HEK293 (cell line): ENCODE data around the gene NINJ2.

Experiments
- CTCF ChIA-PET: fragments of 350-600 bp; formaldehyde crosslinking; extraction: SDS; loops from one replicate; lab custom pipeline; 2021; ENCODE audit warnings: antibody characterized with exemption; lab: Yijun Ruan, JAX
- POLR2A ChIA-PET: fragments of 300-600 bp; formaldehyde crosslinking; extraction: SDS; loops from one replicate; lab custom pipeline; 2020; ENCODE audit warnings: antibody characterized with exemption, inconsistent platforms; lab: Yijun Ruan, JAX
- H3K27ac ChIP-seq: fragments of 200-500 bp; sonication (Bioruptor generic); 2 replicates; pipeline ENCODE4 v1.5.1; 2014; ENCODE audit warnings: low read depth, low read length, control low read depth, inconsistent platforms; ENCODE audit errors: extremely low read depth
- H3K36me3 ChIP-seq, 2 experiments: fragments of 200-500 bp in 1 of 2; sonication (Bioruptor generic) in 1 of 2; 1 replicate in 1 of 2; 2 replicates in 1 of 2; pipeline ENCODE4 v1.5.1; 2014 to 2017; ENCODE audit warnings: inconsistent platforms in 2 of 2, low read length in 2 of 2; ENCODE audit not compliant: control insufficient read depth in 2 of 2, insufficient read depth in 1 of 2
- H3K4me1 ChIP-seq: fragments of 200-500 bp; sonication (Bioruptor generic); 2 replicates; pipeline ENCODE4 v1.5.1; 2014; ENCODE audit warnings: mild to moderate bottlenecking, low read length, inconsistent platforms; ENCODE audit not compliant: control insufficient read depth, insufficient read depth
- H3K4me3 ChIP-seq: 2 replicates; pipeline ENCODE4 v1.5.1; 2011; ENCODE audit warnings: low read depth, mild to moderate bottlenecking, control low read depth, low read length, moderate library complexity
- H3K9me3 ChIP-seq: fragments of 200-500 bp; sonication (Bioruptor generic); 2 replicates; pipeline ENCODE4 v1.5.1; 2014; ENCODE audit warnings: low read depth, low read length, inconsistent platforms; ENCODE audit not compliant: control insufficient read depth, insufficient read depth
- AEBP2 ChIP-seq: fragments of 450-650 bp; formaldehyde crosslinking; IDR thresholded peaks from 2 replicates; pipeline ENCODE4 v1.5.1; 2016; ENCODE audit warnings: missing biosample characterization, missing genetic modification characterization, borderline replicate concordance
- MYNN ChIP-seq: fragments of 450-650 bp; formaldehyde crosslinking; IDR thresholded peaks from 2 replicates; pipeline ENCODE4 v1.5.1; 2016; ENCODE audit warnings: missing biosample characterization, missing genetic modification characterization, borderline replicate concordance
- PRDM1 ChIP-seq: fragments of 450-650 bp; formaldehyde crosslinking; IDR thresholded peaks from 2 replicates; pipeline ENCODE4; 2016; ENCODE audit warnings: missing biosample characterization, missing genetic modification characterization
- SP3 ChIP-seq: fragments of 450-650 bp; formaldehyde crosslinking; IDR thresholded peaks from 2 replicates; pipeline ENCODE4 v1.5.1; 2016; ENCODE audit warnings: missing biosample characterization, missing genetic modification characterization
- SP7 ChIP-seq: fragments of 450-650 bp; formaldehyde crosslinking; IDR thresholded peaks from 2 replicates; pipeline ENCODE4 v1.5.1; 2016; ENCODE audit warnings: missing biosample characterization, missing genetic modification characterization
- ZBTB10 ChIP-seq: fragments of 450-650 bp; formaldehyde crosslinking; IDR thresholded peaks from 2 replicates; pipeline ENCODE4 v1.5.1; 2016; ENCODE audit warnings: missing biosample characterization, missing genetic modification characterization
- ZIC2 ChIP-seq: fragments of 450-650 bp; formaldehyde crosslinking; IDR thresholded peaks from 2 replicates; pipeline ENCODE4 v1.5.1; 2016; ENCODE audit warnings: missing biosample characterization, missing genetic modification characterization
- ZNF114 ChIP-seq: fragments of 450-650 bp; formaldehyde crosslinking; IDR thresholded peaks from 2 replicates; pipeline ENCODE4 v1.5.0; 2017; ENCODE audit warnings: missing biosample characterization, missing genetic modification characterization
- ZNF2 ChIP-seq: fragments of 450-650 bp; formaldehyde crosslinking; IDR thresholded peaks from 2 replicates; pipeline ENCODE4 v1.5.1; 2016; ENCODE audit warnings: missing biosample characterization, missing genetic modification characterization
- ZNF239 ChIP-seq: fragments of 450-650 bp; formaldehyde crosslinking; IDR thresholded peaks from 2 replicates; pipeline ENCODE4 v1.5.1; 2016; ENCODE audit warnings: missing biosample characterization, missing genetic modification characterization
- ZNF248 ChIP-seq: fragments of 450-650 bp; formaldehyde crosslinking; IDR thresholded peaks from 2 replicates; pipeline ENCODE4 v1.5.1; 2017; ENCODE audit warnings: missing biosample characterization, missing genetic modification characterization
- ZNF26 ChIP-seq: fragments of 450-650 bp; formaldehyde crosslinking; IDR thresholded peaks from 2 replicates; pipeline ENCODE4 v1.5.1; 2016; ENCODE audit warnings: missing biosample characterization, missing genetic modification characterization
- ZNF311 ChIP-seq: fragments of 450-650 bp; formaldehyde crosslinking; IDR thresholded peaks from 2 replicates; pipeline ENCODE4 v1.5.1; 2017; ENCODE audit warnings: missing biosample characterization, missing genetic modification characterization, borderline replicate concordance
- ZNF433 ChIP-seq: fragments of 450-650 bp; formaldehyde crosslinking; IDR thresholded peaks from 2 replicates; pipeline ENCODE4 v1.5.1; 2016; ENCODE audit warnings: missing biosample characterization, missing genetic modification characterization, low read depth
- ZNF488 ChIP-seq: fragments of 450-650 bp; formaldehyde crosslinking; IDR thresholded peaks from 2 replicates; pipeline ENCODE4 v1.5.1; 2016; ENCODE audit warnings: missing biosample characterization, missing genetic modification characterization
- ZNF521 ChIP-seq: fragments of 450-650 bp; formaldehyde crosslinking; IDR thresholded peaks from 2 replicates; pipeline ENCODE4 v1.5.1; 2017; ENCODE audit warnings: missing biosample characterization, mild to moderate bottlenecking, missing genetic modification characterization
- ZNF645 ChIP-seq: fragments of 450-650 bp; formaldehyde crosslinking; IDR thresholded peaks from 2 replicates; pipeline ENCODE4; 2016; ENCODE audit warnings: missing biosample characterization, missing genetic modification characterization
- ZNF785 ChIP-seq: fragments of 450-650 bp; formaldehyde crosslinking; IDR thresholded peaks from 2 replicates; pipeline ENCODE4 v1.5.1; 2016; ENCODE audit warnings: missing biosample characterization, missing genetic modification characterization
- ZSCAN30 ChIP-seq: fragments of 450-650 bp; IDR thresholded peaks from 2 replicates; pipeline ENCODE4 v1.5.1; 2018; ENCODE audit warnings: missing biosample characterization, mild to moderate bottlenecking, missing genetic modification characterization, moderate library complexity
- ZXDB ChIP-seq: fragments of 450-650 bp; formaldehyde crosslinking; IDR thresholded peaks from 2 replicates; pipeline ENCODE4 v1.5.1; 2016; ENCODE audit warnings: missing biosample characterization, missing genetic modification characterization
- TF ChIP-seq, protein P1 (sequence below): fragments of 450-650 bp; formaldehyde crosslinking; IDR thresholded peaks from 2 replicates; pipeline ENCODE4 v1.5.1; 2017; ENCODE audit warnings: missing biosample characterization, missing genetic modification characterization
- TF ChIP-seq, protein P2 (sequence below): fragments of 450-650 bp; formaldehyde crosslinking; IDR thresholded peaks from 2 replicates; pipeline ENCODE4 v1.5.1; 2016; ENCODE audit warnings: missing biosample characterization, missing genetic modification characterization
- TF ChIP-seq, protein P3 (sequence below): fragments of 450-650 bp; formaldehyde crosslinking; IDR thresholded peaks from 2 replicates; pipeline ENCODE4 v1.5.1; 2017; ENCODE audit warnings: missing biosample characterization, mild to moderate bottlenecking, missing genetic modification characterization, moderate library complexity

Gene NINJ2

DNA sequence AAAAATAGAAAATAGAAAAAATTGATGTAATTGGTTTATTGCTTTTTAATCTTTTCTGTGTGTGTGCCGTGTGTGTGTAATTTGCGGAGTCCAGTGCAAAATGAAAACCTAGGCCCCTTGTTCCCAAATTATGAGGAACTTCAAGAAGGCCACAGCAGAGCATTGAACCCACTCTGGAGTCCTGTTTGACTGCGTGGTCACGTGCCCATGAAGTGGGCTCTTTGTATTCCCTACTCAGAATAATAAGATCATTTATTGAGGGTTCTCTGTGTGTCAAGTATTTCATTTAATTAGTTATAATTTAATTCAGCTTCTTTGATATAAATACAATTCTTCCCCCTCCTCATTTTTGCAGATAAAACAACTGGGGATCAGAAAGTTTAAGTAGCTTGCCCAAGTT lies 12.3 kb upstream of the NINJ2 start:
- no peak overlapping the region for H3K27ac ChIP-seq
- CTCF ChIA-PET, result interaction anchor here (0.6 kb wide), 1 partner anchor 106 kb away, joined by 3 read pairs; no protein-coding TSS in a partner anchor
- H3K4me1 ChIP-seq, result no peaks in the 10 kb centered on the region
- TF ChIP-seq ZNF311 (tag by site-specific recombination) (no peak), MYNN (tag by site-specific recombination) (no peak), AEBP2 (no peak), ZIC2 (tag by site-specific recombination) (no peak), ZNF488 (no peak), ZSCAN30 (tag by site-specific recombination) (no peak), ZNF433 (tag by site-specific recombination) (no peak)
- H3K9me3 ChIP-seq, result no peaks in the 10 kb centered on the region
- POLR2A ChIA-PET, result no interaction called here
- no peak overlapping the region for H3K4me3 ChIP-seq
- no peaks in the 10 kb centered on the region for H3K36me3 ChIP-seq

DNA sequence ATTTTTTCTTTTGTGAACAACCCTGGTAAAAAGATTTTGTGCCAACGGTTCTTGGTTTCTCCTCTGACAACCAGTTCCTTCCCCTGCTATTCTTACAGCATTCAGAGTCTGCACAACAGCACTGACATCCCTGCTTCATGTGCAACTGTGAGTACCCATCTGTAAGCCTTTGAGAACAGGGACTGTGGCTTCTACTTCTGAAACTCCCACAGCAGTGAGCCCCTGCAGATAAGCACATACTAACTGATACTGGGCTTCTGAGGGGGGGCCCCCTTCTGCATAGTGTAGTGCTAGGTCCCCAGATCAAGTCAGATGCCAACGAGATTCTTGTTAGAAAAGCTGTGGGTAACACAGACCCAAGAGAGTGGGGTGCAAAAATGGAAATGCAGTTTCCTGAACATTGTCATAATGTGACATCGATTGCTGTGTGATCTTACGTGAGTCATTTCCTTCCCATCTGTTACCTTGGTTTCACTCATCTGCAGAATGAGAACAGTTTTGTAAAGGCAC lies 11.1 kb upstream of the NINJ2 start:
- POLR2A ChIA-PET, result no interaction called here
- Histone ChIP-seq H3K4me3 (no peak overlapping the region), H3K36me3 (no peaks in the 10 kb centered on the region), H3K27ac (no peak overlapping the region), H3K9me3 (no peaks in the 10 kb centered on the region), H3K4me1 (no peaks in the 10 kb centered on the region)
- CTCF ChIA-PET, result interaction anchor here (1.4 kb wide), 1 partner anchor 98 kb away, joined by 4 read pairs; no protein-coding TSS in a partner anchor
- TF ChIP-seq ZNF26, result no peak
- no peak for TF ChIP-seq ZBTB10 (tag by site-specific recombination)
- TF ChIP-seq PRDM1 (tag by site-specific recombination), result no peak
- TF ChIP-seq ZNF239 (tag by site-specific recombination), result no peak
- TF ChIP-seq SP7 (tag by site-specific recombination), result no peak
- TF ChIP-seq ZNF114 (tag by site-specific recombination), result no peak
- no peak for TF ChIP-seq ZXDB (tag by site-specific recombination)
- TF ChIP-seq, protein P1, sequence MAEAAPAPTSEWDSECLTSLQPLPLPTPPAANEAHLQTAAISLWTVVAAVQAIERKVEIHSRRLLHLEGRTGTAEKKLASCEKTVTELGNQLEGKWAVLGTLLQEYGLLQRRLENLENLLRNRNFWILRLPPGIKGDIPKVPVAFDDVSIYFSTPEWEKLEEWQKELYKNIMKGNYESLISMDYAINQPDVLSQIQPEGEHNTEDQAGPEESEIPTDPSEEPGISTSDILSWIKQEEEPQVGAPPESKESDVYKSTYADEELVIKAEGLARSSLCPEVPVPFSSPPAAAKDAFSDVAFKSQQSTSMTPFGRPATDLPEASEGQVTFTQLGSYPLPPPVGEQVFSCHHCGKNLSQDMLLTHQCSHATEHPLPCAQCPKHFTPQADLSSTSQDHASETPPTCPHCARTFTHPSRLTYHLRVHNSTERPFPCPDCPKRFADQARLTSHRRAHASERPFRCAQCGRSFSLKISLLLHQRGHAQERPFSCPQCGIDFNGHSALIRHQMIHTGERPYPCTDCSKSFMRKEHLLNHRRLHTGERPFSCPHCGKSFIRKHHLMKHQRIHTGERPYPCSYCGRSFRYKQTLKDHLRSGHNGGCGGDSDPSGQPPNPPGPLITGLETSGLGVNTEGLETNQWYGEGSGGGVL (tag by site-specific recombination), result no peak
- no peak for TF ChIP-seq ZNF2
- no peak for TF ChIP-seq ZNF248
- TF ChIP-seq, protein P2, sequence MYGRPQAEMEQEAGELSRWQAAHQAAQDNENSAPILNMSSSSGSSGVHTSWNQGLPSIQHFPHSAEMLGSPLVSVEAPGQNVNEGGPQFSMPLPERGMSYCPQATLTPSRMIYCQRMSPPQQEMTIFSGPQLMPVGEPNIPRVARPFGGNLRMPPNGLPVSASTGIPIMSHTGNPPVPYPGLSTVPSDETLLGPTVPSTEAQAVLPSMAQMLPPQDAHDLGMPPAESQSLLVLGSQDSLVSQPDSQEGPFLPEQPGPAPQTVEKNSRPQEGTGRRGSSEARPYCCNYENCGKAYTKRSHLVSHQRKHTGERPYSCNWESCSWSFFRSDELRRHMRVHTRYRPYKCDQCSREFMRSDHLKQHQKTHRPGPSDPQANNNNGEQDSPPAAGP, result no peak
- no peak for TF ChIP-seq ZNF521 (tag by site-specific recombination)
- TF ChIP-seq, protein P3, sequence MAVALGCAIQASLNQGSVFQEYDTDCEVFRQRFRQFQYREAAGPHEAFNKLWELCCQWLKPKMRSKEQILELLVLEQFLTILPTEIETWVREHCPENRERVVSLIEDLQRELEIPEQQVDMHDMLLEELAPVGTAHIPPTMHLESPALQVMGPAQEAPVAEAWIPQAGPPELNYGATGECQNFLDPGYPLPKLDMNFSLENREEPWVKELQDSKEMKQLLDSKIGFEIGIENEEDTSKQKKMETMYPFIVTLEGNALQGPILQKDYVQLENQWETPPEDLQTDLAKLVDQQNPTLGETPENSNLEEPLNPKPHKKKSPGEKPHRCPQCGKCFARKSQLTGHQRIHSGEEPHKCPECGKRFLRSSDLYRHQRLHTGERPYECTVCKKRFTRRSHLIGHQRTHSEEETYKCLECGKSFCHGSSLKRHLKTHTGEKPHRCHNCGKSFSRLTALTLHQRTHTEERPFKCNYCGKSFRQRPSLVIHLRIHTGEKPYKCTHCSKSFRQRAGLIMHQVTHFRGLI (tag by site-specific recombination), result no peak
- TF ChIP-seq ZNF645 (tag by site-specific recombination), result no peak
- TF ChIP-seq ZNF785 (tag by site-specific recombination), result no peak
- no peak for TF ChIP-seq SP3 (tag by site-specific recombination)
